GM18861 (cell line): ENCODE measurements around the gene PRR7.
"Not testable (repeated sequence)": the region's sequence is repeated elsewhere in the genome, so short reads cannot be mapped to it uniquely, and the experiment has no call there.

ENCODE experiments used
- ATAC-seq: cut with Tn5 transposase; IDR thresholded peaks from one replicate; pipeline ENCODE4 v1.9.1; 2021; ENCODE audit not compliant: unreplicated experiment

Gene PRR7, protein sequence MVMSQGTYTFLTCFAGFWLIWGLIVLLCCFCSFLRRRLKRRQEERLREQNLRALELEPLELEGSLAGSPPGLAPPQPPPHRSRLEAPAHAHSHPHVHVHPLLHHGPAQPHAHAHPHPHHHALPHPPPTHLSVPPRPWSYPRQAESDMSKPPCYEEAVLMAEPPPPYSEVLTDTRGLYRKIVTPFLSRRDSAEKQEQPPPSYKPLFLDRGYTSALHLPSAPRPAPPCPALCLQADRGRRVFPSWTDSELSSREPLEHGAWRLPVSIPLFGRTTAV

GRCh38 chr5:177446200-177447065 lies at the start of gene PRR7:
TSS of gene PRR7 (plus strand) at chr5:177446814. CDS start at chr5:177455068, 8,254 bp downstream.
- no peak for ATAC-seq

- no peak for ATAC-seq
Observed at GRCh38 chr5:177397875-177398390, 48.7 kb upstream of the PRR7 start.

GRCh38 chr5:177399997-177400868 lies 46.4 kb upstream of the PRR7 start, which contains the start of gene PFN3:
TSS of gene PFN3 (minus strand) at chr5:177400661. CDS start at chr5:177400576, 85 bp downstream.
- ATAC-seq = no peak

DNA sequence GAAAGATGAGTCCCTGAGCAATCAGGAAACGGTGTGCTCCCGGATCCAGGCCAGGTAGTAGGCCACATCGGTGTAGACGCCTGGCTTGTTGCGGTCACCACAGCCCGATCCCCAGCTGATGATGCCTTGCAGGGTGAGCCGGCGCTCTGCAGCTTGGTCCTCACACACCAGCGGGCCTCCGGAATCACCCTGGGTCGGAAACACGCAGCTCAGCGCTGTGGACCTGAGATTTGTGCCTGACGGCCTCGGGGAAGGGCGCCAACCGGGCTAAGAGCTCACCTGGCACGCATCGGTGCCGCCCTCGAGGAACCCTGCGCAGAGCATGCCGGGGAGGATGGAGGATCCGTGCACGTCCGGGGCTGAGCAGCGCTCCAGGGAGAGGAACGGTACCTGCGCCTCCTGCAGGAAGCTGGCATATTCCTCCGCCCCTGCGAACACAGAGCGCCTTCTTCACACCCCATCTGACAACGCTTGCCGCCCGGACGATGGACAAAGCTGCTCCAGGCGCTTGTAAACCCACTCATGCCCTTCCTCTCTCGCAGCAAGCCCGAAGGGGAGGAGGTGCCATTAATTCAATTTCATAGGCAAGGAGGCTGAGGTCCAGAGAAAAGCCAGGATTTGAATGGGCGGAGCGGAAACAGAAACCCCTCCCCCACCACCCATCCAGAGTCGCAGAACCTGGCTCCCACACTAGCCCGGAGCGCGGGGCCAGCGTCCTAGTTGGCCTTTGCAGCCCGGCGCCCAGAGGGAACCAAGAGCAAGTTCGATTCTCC lies 44.2 kb upstream of the PRR7 start:
- no peak for ATAC-seq

- peak; percentile 5 for ATAC-seq
Observed at GRCh38 chr5:177403102-177403791, 43.4 kb upstream of the PRR7 start.

GRCh38 chr5:177403792-177404640 lies 42.6 kb upstream of the PRR7 start:
- ATAC-seq = peak; percentile 69

DNA sequence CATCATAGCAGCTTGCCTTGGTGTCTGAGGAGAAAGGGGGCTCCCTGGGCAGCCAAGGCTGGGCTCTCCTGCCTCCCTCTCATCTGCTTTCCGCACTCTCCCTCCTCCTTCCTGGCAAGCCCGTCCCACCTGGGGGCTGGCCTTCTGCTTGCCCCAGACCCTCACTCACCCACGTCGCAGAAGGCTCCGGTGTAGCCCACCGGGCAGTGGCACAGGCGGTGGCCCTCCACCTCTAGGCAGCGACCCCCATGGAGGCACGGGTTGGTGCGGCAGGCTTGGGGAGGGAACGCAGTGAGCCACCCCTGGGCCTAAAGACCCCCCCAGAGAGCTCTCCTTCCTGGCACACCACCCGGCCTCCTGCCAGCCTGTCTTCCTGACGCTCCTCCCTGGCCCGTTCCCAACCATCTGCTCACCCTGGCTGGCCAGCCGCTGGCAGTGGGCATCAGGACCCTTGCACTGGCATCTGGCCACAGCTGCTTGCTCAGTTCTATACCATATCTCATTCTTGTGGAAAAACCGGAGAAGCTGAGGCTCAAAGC lies 41.9 kb upstream of the PRR7 start:
- no peak for ATAC-seq

- no peak for ATAC-seq
Observed at GRCh38 chr5:177405312-177405711, 41.3 kb upstream of the PRR7 start.

GRCh38 chr5:177405805-177406204 lies 40.8 kb upstream of the PRR7 start:
- no peak for ATAC-seq

GRCh38 chr5:177409043-177409801 lies 37.4 kb upstream of the PRR7 start, which contains the start of gene F12:
TSS of gene F12 (minus strand) at chr5:177409564. CDS start at chr5:177409527, 37 bp downstream.
- ATAC-seq = no peak

- ATAC-seq = no peak
Observed at GRCh38 chr5:177410575-177410974, 36.0 kb upstream of the PRR7 start.

DNA sequence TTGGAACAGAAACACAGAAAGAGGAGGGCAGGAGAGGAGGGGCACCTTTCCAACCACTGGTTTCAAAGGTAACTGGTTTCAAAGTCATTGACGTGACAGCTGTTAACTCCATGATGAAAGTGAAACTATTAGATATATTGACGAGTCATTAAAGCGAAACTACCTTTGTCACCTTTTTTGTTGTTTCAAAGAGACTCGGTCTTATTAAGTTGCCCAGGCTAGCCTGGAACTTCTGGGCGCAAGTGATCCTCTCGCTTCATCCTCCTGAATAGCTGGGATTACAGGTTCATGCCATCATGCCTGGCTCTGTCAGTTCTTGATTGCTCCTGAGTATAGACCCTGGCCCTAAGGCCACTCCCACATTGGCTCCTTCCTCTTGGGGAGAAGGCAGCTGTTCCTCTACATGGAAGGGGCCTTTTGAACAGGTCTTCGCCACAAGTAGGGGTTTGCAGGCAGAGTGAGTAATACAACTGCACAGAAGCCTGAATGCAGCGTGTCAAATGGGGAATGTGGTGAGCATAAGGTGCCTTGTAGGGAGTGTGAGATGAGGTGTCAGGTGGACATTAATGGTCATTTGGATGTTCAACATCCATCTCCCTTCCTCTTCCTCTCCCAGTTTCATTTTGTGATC lies 33.9 kb upstream of the PRR7 start:
- peak; percentile 71 for ATAC-seq

GRCh38 chr5:177414481-177414880 lies 32.1 kb upstream of the PRR7 start:
- ATAC-seq = no peak

DNA sequence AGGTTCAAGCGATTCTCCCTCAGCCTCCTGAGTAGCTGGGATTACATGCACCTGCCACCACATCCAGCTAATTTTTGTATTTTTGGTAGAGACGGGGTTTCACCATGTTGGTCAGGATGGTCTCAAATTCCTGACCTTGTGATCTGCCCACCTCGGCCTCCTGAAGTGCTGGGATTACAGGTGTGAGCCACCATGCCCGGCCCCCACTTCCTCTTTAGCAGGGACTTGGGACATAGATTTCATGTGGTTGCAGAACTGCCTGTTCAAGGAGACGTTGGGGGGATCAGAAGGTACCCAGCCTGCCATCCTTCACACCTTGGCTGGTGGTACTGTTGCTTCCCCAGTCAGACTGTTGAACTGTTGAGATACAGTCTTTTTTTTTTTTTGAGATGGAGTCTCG lies 29.5 kb upstream of the PRR7 start:
- not testable (repeated sequence) for ATAC-seq

DNA sequence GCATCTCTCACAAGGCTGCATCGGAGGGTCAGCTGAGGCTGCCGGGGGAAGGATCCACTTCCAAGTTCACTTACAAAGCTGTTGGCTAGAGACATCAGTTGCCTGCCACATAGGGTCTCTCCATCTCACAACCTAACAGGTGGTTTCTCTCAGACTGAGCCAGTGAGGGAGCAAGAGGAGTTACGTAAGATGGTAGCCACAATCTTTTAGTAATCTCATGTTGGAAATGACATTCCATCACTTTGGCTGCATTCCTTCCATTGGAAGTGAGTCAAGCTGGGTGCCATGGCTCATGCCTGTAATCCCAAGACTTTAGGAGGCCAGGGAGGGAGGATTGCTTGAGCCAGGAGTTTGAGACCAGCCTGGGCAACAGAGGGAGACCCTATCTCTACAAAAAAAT lies 27.6 kb upstream of the PRR7 start:
- no peak for ATAC-seq

- not testable (repeated sequence) for ATAC-seq
Observed at GRCh38 chr5:177420472-177420871, 26.1 kb upstream of the PRR7 start.
